ENCODE data around the gene FBRSL1.

Gene FBRSL1

GRCh38 chr12:132558042-132558856 is 68.3 kb downstream of the FBRSL1 start:
- no peak for DNase-seq
- intact Hi-C loops (cut with DNase I), result no loop called here

- DNase-seq, result no peak
- intact Hi-C loops (cut with DNase I), result no loop called here
Observed at GRCh38 chr12:132558861-132559623, 69.1 kb downstream of the FBRSL1 start.

- intact Hi-C loops (cut with DNase I), result no loop called here
- DNase-seq, result peak in 36 of 42 donors; percentile 12 to 72 (median 46)
Observed at GRCh38 chr12:132559652-132560363, 69.9 kb downstream of the FBRSL1 start.

- DNase-seq, result no peak
- intact Hi-C loops (cut with DNase I), result no loop called here
Observed at GRCh38 chr12:132560364-132560613, 70.3 kb downstream of the FBRSL1 start.

DNA sequence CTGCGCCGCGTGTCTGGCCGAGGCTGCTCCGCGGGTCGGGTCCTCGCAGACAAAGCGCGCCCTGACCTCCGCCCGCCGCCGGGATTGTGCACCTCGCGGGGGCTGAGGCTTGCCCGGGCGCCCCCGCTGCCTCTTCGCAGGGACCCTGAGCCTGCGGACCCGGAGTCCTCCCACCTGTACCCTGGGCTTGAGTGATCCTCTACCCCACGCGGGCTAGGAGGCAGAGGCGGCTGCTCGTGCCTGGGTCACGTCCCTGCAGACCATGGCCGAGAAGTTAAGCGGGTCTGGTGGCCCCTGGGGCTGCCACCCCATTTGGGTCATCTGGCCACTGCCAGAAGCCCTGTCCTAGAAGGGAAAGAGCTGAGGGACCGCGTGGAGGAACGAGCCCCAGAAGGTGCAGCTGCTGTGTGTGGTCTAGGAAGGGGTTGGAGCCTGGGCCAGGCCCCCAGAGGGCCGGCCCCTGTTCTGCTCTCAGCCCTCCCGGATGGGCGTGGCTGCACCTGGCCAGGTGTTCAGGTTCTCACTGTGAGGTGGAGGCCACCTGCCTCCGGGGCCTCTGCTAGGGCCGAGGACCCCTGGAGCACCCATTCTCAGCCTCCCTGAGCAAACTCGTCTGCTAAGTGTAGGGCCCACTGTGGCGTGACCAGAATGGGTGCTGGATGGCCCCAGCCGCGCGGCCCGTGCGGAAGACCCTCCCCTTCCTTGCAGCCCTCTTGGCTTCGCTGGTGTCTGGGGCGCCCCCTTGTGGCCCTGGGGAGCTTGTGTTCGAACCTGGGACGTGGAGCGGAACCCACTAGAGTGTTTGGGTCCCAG is 70.9 kb downstream of the FBRSL1 start:
- peak in 33 of 42 donors; percentile 12 to 75 (median 42) for DNase-seq
- intact Hi-C loops (cut with DNase I), result no loop called here

Measured in head of caudate nucleus (tissue), 42 donors.